Uterus (tissue), 4 donors: ENCODE data around the gene FNTB. TPM values are rescaled to one million over a fixed set of nuclear protein-coding genes. Genes with fewer than 3 reads are reported as not detected.
A peak's percentile ranks its signal among the peaks of the same experiment; 100 is the strongest.

ENCODE experiments used
- DNase-seq, 2 donors: peaks; one replicate each; pipeline ENCODE4 v3.0.0-alpha.2; 2019 to 2020
- H3K27ac ChIP-seq, 2 donors: fragments of 200-600 bp; sonication (generic); 1 replicate in 1 of 2; 2 replicates in 1 of 2; pipeline ENCODE4 v1.5.1; 2016 to 2018
- H3K27me3 ChIP-seq, 2 donors: fragments of 200-600 bp; sonication (generic); one replicate each; pipeline ENCODE4 v1.5.1; 2018 to 2019; ENCODE audit warnings: control low read depth in 1 of 2
- H3K36me3 ChIP-seq, 2 donors: fragments of 200-600 bp; sonication (generic); one replicate each; pipeline ENCODE4 v1.5.1; 2019; ENCODE audit warnings: control low read depth in 1 of 2
- H3K4me1 ChIP-seq, 2 donors: fragments of 200-600 bp; sonication (generic); one replicate each; pipeline ENCODE4 v1.5.1; 2018 to 2019; ENCODE audit warnings: control low read depth in 1 of 2
- H3K4me3 ChIP-seq, 2 donors: fragments of 200-600 bp; sonication (generic); 1 replicate in 1 of 2; 2 replicates in 1 of 2; pipeline ENCODE4 v1.5.1; 2018 to 2019; ENCODE audit warnings: mild to moderate bottlenecking in 1 of 2
- H3K9me3 ChIP-seq, 2 donors: fragments of 200-600 bp; sonication (generic); one replicate each; pipeline ENCODE4 v1.5.1; 2019; ENCODE audit warnings: control low read depth in 1 of 2
- CTCF ChIP-seq, 4 experiments: fragments of 200-600 bp in 2 of 4; fragments of 450-650 bp in 2 of 4; sonication (generic) in 2 of 4; IDR thresholded peaks; one replicate each; pipeline ENCODE4 v1.5.1; 2016 to 2019; ENCODE audit warnings: antibody characterized with exemption in 4 of 4, mild to moderate bottlenecking in 2 of 4, moderate library complexity in 1 of 4
- POLR2A ChIP-seq, 2 donors: fragments of 450-650 bp; IDR thresholded peaks; one replicate each; pipeline ENCODE4 v1.6.1; 2016; ENCODE audit warnings: antibody characterized with exemption in 2 of 2, mild to moderate bottlenecking in 1 of 2, moderate library complexity in 1 of 2
- intact Hi-C: fragments of 100-400 bp; cut with DNase I; formaldehyde crosslinking; loops from one replicate; pipeline ENCODE4 v1.15.1; 2023; ENCODE audit warnings: low total_unique reads
- total RNA-seq, 4 donors: library from RNA; depleted of rRNA in 3 of 4; stranded (reverse); fragments of >200 nt in 3 of 4; gene quantifications; one replicate each; pipeline versions ENCODE4 v1.1.0 to v1.2.4, GENCODE V29; 2014 to 2023
- donor health status: DM: yes; HTN: yes; CAD: no.

Gene FNTB
- total RNA-seq, 4 donors from 2014 or later = 7.4 to 29.7 (median 20.4) TPM

GRCh38 chr14:64971491-64971942 lies 15.2 kb upstream of the FNTB start:
- no peak for DNase-seq
- Histone ChIP-seq H3K4me1 (peaks cover 0 to 5% of the 10 kb centered on the region in 2 donors), H3K27me3 (no peaks in the 10 kb centered on the region), H3K36me3 (no peaks in the 10 kb centered on the region), H3K4me3 (peak overlapping the region; percentile 49 to 66), H3K27ac (peak overlapping the region in 1 of 2 donors; percentile 36), H3K9me3 (no peaks in the 10 kb centered on the region)
- TF ChIP-seq CTCF (IDR thresholded peaks at IDR 0.05) (no peak), POLR2A (IDR thresholded peaks at IDR 0.05) (no peak)
- intact Hi-C loops = no loop called here

- peaks cover 0 to 5% of the 10 kb centered on the region in 2 donors for H3K4me1 ChIP-seq
- H3K4me3 ChIP-seq = peak within 1 kb of the TSS; percentile 51 to 66
- TF ChIP-seq CTCF (IDR thresholded peaks at IDR 0.05) (no peak), POLR2A (IDR thresholded peaks at IDR 0.05) (peak in 1 of 2 donors; percentile 10)
- H3K27me3 ChIP-seq = no peaks in the 10 kb centered on the region
- H3K27ac ChIP-seq = peak within 1 kb of the TSS in 1 of 2 donors; percentile 36
- peak in 1 of 2 donors; percentile 34 for DNase-seq
- intact Hi-C loops = no loop called here
- no peaks in the 10 kb centered on the region for H3K36me3 ChIP-seq
- H3K9me3 ChIP-seq = no peaks in the 10 kb centered on the region
Measured at GRCh38 chr14:64971943-64972791, 14.5 kb upstream of the FNTB start, which contains the start of gene RAB15. RAB15 (minus strand) TSS chr14:64972336; CDS start chr14:64972076, 260 bp downstream.

GRCh38 chr14:64973026-64973442 lies 13.7 kb upstream of the FNTB start:
- no peak overlapping the region for H3K4me3 ChIP-seq
- intact Hi-C loops = no loop called here
- TF ChIP-seq POLR2A (IDR thresholded peaks at IDR 0.05) (no peak), CTCF (IDR thresholded peaks at IDR 0.05) (no peak)

GRCh38 chr14:64973826-64974225 lies 12.9 kb upstream of the FNTB start:
- Histone ChIP-seq H3K4me3 (no peak overlapping the region), H3K27ac (no peak overlapping the region), H3K36me3 (no peaks in the 10 kb centered on the region), H3K4me1 (peaks cover 0 to 5% of the 10 kb centered on the region in 2 donors), H3K27me3 (no peaks in the 10 kb centered on the region), H3K9me3 (no peaks in the 10 kb centered on the region)
- no peak for TF ChIP-seq CTCF (IDR thresholded peaks at IDR 0.05)
- no peak for TF ChIP-seq POLR2A (IDR thresholded peaks at IDR 0.05)
- DNase-seq = no peak
- intact Hi-C loops = no loop called here

More at GRCh38 chr14:64973026-64973442, 13.7 kb upstream of the FNTB start:
- DNase-seq = no peak
- H3K27me3 ChIP-seq = no peaks in the 10 kb centered on the region
- no peaks in the 10 kb centered on the region for H3K9me3 ChIP-seq
- peaks cover 0 to 5% of the 10 kb centered on the region in 2 donors for H3K4me1 ChIP-seq
- H3K36me3 ChIP-seq = no peaks in the 10 kb centered on the region
- H3K27ac ChIP-seq = no peak overlapping the region

GRCh38 chr14:64974563-64974962 lies 12.1 kb upstream of the FNTB start:
- DNase-seq = no peak
- TF ChIP-seq CTCF (IDR thresholded peaks at IDR 0.05) = no peak
- TF ChIP-seq POLR2A (IDR thresholded peaks at IDR 0.05) = no peak
- Histone ChIP-seq H3K36me3 (no peaks in the 10 kb centered on the region), H3K4me1 (peaks cover 0 to 5% of the 10 kb centered on the region in 2 donors), H3K27ac (no peak overlapping the region), H3K4me3 (no peak overlapping the region), H3K27me3 (no peaks in the 10 kb centered on the region), H3K9me3 (no peaks in the 10 kb centered on the region)
- intact Hi-C loops = no loop called here
